Ovary (tissue), 3 donors: ENCODE measurements around the gene R3HDM2.
"Not testable (repeated sequence)": the region's sequence is repeated elsewhere in the genome, so short reads cannot be mapped to it uniquely, and the experiment has no call there.

ENCODE experiments used
- CTCF ChIP-seq, 3 donors: fragments of 450-650 bp in 2 of 3; fragments of 200-600 bp in 1 of 3; IDR thresholded peaks; one replicate each; pipeline versions ENCODE4 v1.5.1 to v1.8.0; 2016 to 2022; ENCODE audit warnings: antibody characterized with exemption in 3 of 3, mild to moderate bottlenecking in 1 of 3
- EP300 ChIP-seq: sonication (generic); formaldehyde crosslinking; IDR thresholded peaks from one replicate; pipeline ENCODE4 v1.6.1; 2017; ENCODE audit warnings: antibody characterized with exemption
- POLR2A ChIP-seq: fragments of 450-650 bp; IDR thresholded peaks from one replicate; pipeline ENCODE4 v1.6.1; 2017; ENCODE audit warnings: antibody characterized with exemption, mild to moderate bottlenecking, moderate library complexity
- donor health status: DM: no; HTN: no; CAD: no.

GRCh38 chr12:57402156-57402555, 28.7 kb downstream of the R3HDM2 start:
- TF ChIP-seq CTCF (IDR thresholded peaks at IDR 0.05); EP300; POLR2A: not testable (repeated sequence)
